SU-DHL-6 (cell line): ENCODE data around the gene HHATL.

Source experiments
- H2AFZ ChIP-seq: fragments of 200-600 bp; sonication (generic); 2 replicates; pipeline ENCODE4 v1.6.1; 2014; ENCODE audit warnings: low read depth, mild to moderate bottlenecking, moderate library complexity, mixed read lengths, antibody characterized with exemption, low read length; ENCODE audit not compliant: severe bottlenecking
- H3F3A ChIP-seq: fragments of 200-600 bp; shearing (Covaris generic); 2 replicates; pipeline ENCODE4 v1.6.0; 2016; ENCODE audit warnings: antibody characterized with exemption, mild to moderate bottlenecking; ENCODE audit not compliant: insufficient read depth
- H3K27ac ChIP-seq: fragments of 200-600 bp; sonication (generic); 2 replicates; pipeline ENCODE4 v1.5.1; 2016; ENCODE audit warnings: low read depth, mild to moderate bottlenecking, low read length, moderate library complexity, mixed read lengths
- H3K27me3 ChIP-seq: fragments of 200-600 bp; sonication (generic), shearing (Covaris generic); 2 replicates; pipeline ENCODE4 v1.6.0; 2014; ENCODE audit warnings: mild to moderate bottlenecking, low read length
- H3K36me3 ChIP-seq: fragments of 200-600 bp; sonication (generic); 2 replicates; pipeline ENCODE4 v1.6.1; 2014; ENCODE audit warnings: mild to moderate bottlenecking, low read length, mixed read lengths
- H3K4me2 ChIP-seq: fragments of 300-600, 200-600 bp; shearing (Covaris generic), sonication (generic); 2 replicates; pipeline ENCODE4 v1.6.0; 2014; ENCODE audit warnings: low read length, low read depth, mild to moderate bottlenecking; ENCODE audit not compliant: poor library complexity, severe bottlenecking
- H3K4me3 ChIP-seq: fragments of 200-600 bp; sonication (generic); 2 replicates; pipeline ENCODE4 v1.5.1; 2014; ENCODE audit warnings: antibody characterized with exemption, low read length, mild to moderate bottlenecking, mixed read lengths; ENCODE audit not compliant: insufficient read depth, poor library complexity, severe bottlenecking
- H3K79me2 ChIP-seq: fragments of 200-600 bp; sonication (generic); 2 replicates; pipeline ENCODE4 v1.6.1; 2014; ENCODE audit warnings: mild to moderate bottlenecking, low read length, moderate library complexity; ENCODE audit not compliant: insufficient read depth
- H3K9ac ChIP-seq: fragments of 200-600 bp; sonication (generic); 2 replicates; pipeline ENCODE4 v1.7.0; 2014; ENCODE audit warnings: mild to moderate bottlenecking, low read length
- H3K9me2 ChIP-seq: fragments of 200-600 bp; sonication (generic); replicated peaks from 2 replicates; pipeline ENCODE4 v1.6.1; 2014; ENCODE audit warnings: low read length; ENCODE audit not compliant: insufficient read depth
- H3K9me3 ChIP-seq: fragments of 200-600 bp; sonication (generic); 2 replicates; pipeline ENCODE4 v1.6.1; 2014; ENCODE audit warnings: low read length, mixed read lengths; ENCODE audit not compliant: insufficient read depth
- H4K20me1 ChIP-seq: fragments of 200-600 bp; sonication (generic); 2 replicates; pipeline ENCODE4 v1.6.1; 2014; ENCODE audit warnings: low read depth, mild to moderate bottlenecking, antibody characterized with exemption, low read length, moderate library complexity, mixed read lengths
- CTCF ChIP-seq: fragments of 200-600 bp; sonication (generic); IDR thresholded peaks from one replicate; pipeline ENCODE4 v1.5.1; 2017; ENCODE audit warnings: antibody characterized with exemption, mild to moderate bottlenecking, low read length, moderate library complexity; ENCODE audit not compliant: insufficient read depth, poor library complexity, severe bottlenecking
- EZH2phosphoT487 ChIP-seq: fragments of 200-600 bp; sonication (generic), shearing (Covaris generic); conservative IDR thresholded peaks from 2 replicates; pipeline ENCODE4 v1.6.1; 2018; ENCODE audit warnings: mild to moderate bottlenecking, antibody characterized with exemption, low read length, moderate library complexity, mixed read lengths

Gene HHATL

GRCh38 chr3:42734263-42734860, 31.8 kb upstream of the HHATL start:
- Histone ChIP-seq H3K36me3 (no peaks in the 10 kb centered on the region), H3K4me3 (no peak overlapping the region), H3K9me3 (no peaks in the 10 kb centered on the region), H3F3A (no peaks in the 10 kb centered on the region), H4K20me1 (no peaks in the 10 kb centered on the region), H3K4me2 (no peak overlapping the region), H2AFZ (no peak overlapping the region), H3K27me3 (no peaks in the 10 kb centered on the region), H3K9ac (no peak overlapping the region), H3K9me2 (no peaks in the 10 kb centered on the region), H3K79me2 (no peaks in the 10 kb centered on the region), H3K27ac (no peak overlapping the region)
- TF ChIP-seq EZH2phosphoT487 (no peak), CTCF (no peak)

- Histone ChIP-seq H2AFZ (no peak overlapping the region), H3K9ac (no peak overlapping the region), H3K4me3 (no peak overlapping the region), H3K9me2 (no peaks in the 10 kb centered on the region), H3F3A (no peaks in the 10 kb centered on the region), H4K20me1 (no peaks in the 10 kb centered on the region), H3K36me3 (no peaks in the 10 kb centered on the region), H3K4me2 (no peak overlapping the region), H3K79me2 (no peaks in the 10 kb centered on the region), H3K27ac (no peak overlapping the region), H3K27me3 (no peaks in the 10 kb centered on the region), H3K9me3 (no peaks in the 10 kb centered on the region)
- no peak for TF ChIP-seq EZH2phosphoT487
- TF ChIP-seq CTCF, result no peak
Measured at GRCh38 chr3:42733501-42734262, 31.1 kb upstream of the HHATL start.

GRCh38 chr3:42732829-42733459, 30.3 kb upstream of the HHATL start:
- no peak overlapping the region for H3K9ac ChIP-seq
- H3K9me3 ChIP-seq, result no peaks in the 10 kb centered on the region
- no peaks in the 10 kb centered on the region for H3K27me3 ChIP-seq
- no peaks in the 10 kb centered on the region for H3K36me3 ChIP-seq
- H3K9me2 ChIP-seq, result no peaks in the 10 kb centered on the region
- H3K79me2 ChIP-seq, result no peaks in the 10 kb centered on the region
- no peak for TF ChIP-seq CTCF
- no peak for TF ChIP-seq EZH2phosphoT487
- no peak overlapping the region for H3K27ac ChIP-seq
- H3K4me3 ChIP-seq, result no peak overlapping the region
- H2AFZ ChIP-seq, result no peak overlapping the region
- no peaks in the 10 kb centered on the region for H4K20me1 ChIP-seq
- no peaks in the 10 kb centered on the region for H3F3A ChIP-seq
- H3K4me2 ChIP-seq, result no peak overlapping the region
